Ovary (tissue), 3 donors: ENCODE results near the gene PROM2.

Experiments
- CTCF ChIP-seq, 3 donors: fragments of 450-650 bp in 2 of 3; fragments of 200-600 bp in 1 of 3; IDR thresholded peaks; one replicate each; pipeline versions ENCODE4 v1.5.1 to v1.8.0; 2016 to 2022; ENCODE audit warnings: antibody characterized with exemption in 3 of 3, mild to moderate bottlenecking in 1 of 3
- EP300 ChIP-seq: sonication (generic); formaldehyde crosslinking; IDR thresholded peaks from one replicate; pipeline ENCODE4 v1.6.1; 2017; ENCODE audit warnings: antibody characterized with exemption
- POLR2A ChIP-seq: fragments of 450-650 bp; IDR thresholded peaks from one replicate; pipeline ENCODE4 v1.6.1; 2017; ENCODE audit warnings: antibody characterized with exemption, mild to moderate bottlenecking, moderate library complexity
- donor health status: DM: no; HTN: no; CAD: no.

- TF ChIP-seq POLR2A (no peak), CTCF (IDR thresholded peaks at IDR 0.05) (no peak), EP300 (no peak)
Observed at GRCh38 chr2:95315801-95316411, 41.7 kb downstream of the PROM2 start.
